Measurements from ENCODE around the gene DLL4. TPM values are rescaled to one million over a fixed set of nuclear protein-coding genes. Genes with fewer than 3 reads are reported as not detected.

Gene DLL4
- total RNA-seq, 3 donors from 2014 or later = 3.5 to 10.5 (median 5.0) TPM

GRCh38 chr15:40931300-40932142 is 2.4 kb downstream of the DLL4 start:
- Histone ChIP-seq H3K27ac (peak overlapping the region in 1 of 2 donors; percentile 52), H3K36me3 (no peaks in the 10 kb centered on the region), H3K4me3 (peak overlapping the region; percentile 46 to 60 (median 57)), H3K4me1 (peaks cover 10 to 27% of the 10 kb centered on the region in 2 donors), H3K9me3 (no peaks in the 10 kb centered on the region), H3K27me3 (peaks cover 6 to 55% of the 10 kb centered on the region in 2 donors)
- TF ChIP-seq POLR2A (IDR thresholded peaks at IDR 0.05) = no peak
- TF ChIP-seq POLR2AphosphoS5 (IDR thresholded peaks at IDR 0.05) = no peak
- intact Hi-C loops (cut with DNase I; ENCODE audit: low total_unique reads) = no loop called here
- no peak for DNase-seq (ENCODE audit: low spot score in 2 of 2)

DNA sequence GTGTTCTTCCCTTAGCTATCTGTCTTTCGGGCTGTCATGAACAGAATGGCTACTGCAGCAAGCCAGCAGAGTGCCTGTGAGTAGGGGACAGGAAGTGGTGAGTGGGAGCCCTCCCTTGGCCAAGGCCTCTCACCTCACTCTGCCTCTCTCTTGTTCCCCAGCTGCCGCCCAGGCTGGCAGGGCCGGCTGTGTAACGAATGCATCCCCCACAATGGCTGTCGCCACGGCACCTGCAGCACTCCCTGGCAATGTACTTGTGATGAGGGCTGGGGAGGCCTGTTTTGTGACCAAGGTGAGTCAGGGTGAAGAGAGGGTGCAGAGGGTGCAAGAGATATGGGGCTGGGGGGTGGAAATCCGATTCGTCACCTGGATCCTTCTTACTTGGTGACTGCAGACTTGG is 3.0 kb downstream of the DLL4 start:
- H3K4me3 ChIP-seq = peak overlapping the region in 2 of 3 donors; percentile 57 to 60
- TF ChIP-seq POLR2A (IDR thresholded peaks at IDR 0.05) (no peak), POLR2AphosphoS5 (IDR thresholded peaks at IDR 0.05) (no peak)
- TF ChIP-seq, protein P1, sequence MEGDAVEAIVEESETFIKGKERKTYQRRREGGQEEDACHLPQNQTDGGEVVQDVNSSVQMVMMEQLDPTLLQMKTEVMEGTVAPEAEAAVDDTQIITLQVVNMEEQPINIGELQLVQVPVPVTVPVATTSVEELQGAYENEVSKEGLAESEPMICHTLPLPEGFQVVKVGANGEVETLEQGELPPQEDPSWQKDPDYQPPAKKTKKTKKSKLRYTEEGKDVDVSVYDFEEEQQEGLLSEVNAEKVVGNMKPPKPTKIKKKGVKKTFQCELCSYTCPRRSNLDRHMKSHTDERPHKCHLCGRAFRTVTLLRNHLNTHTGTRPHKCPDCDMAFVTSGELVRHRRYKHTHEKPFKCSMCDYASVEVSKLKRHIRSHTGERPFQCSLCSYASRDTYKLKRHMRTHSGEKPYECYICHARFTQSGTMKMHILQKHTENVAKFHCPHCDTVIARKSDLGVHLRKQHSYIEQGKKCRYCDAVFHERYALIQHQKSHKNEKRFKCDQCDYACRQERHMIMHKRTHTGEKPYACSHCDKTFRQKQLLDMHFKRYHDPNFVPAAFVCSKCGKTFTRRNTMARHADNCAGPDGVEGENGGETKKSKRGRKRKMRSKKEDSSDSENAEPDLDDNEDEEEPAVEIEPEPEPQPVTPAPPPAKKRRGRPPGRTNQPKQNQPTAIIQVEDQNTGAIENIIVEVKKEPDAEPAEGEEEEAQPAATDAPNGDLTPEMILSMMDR (IDR thresholded peaks at IDR 0.05) = no peak
- peaks cover 6 to 49% of the 10 kb centered on the region in 2 donors for H3K27me3 ChIP-seq
- no peaks in the 10 kb centered on the region for H3K9me3 ChIP-seq
- H3K4me1 ChIP-seq = peaks cover 10 to 22% of the 10 kb centered on the region in 2 donors
- intact Hi-C loops (cut with DNase I; ENCODE audit: low total_unique reads) = no loop called here
- H3K36me3 ChIP-seq = no peaks in the 10 kb centered on the region
- H3K27ac ChIP-seq = peak overlapping the region in 1 of 2 donors; percentile 52
- DNase-seq (ENCODE audit: low spot score in 2 of 2) = no peak

GRCh38 chr15:40932649-40933516 is 3.7 kb downstream of the DLL4 start:
- DNase-seq (ENCODE audit: low spot score in 2 of 2) = no peak
- TF ChIP-seq, protein P1 (IDR thresholded peaks at IDR 0.05) = no peak
- TF ChIP-seq POLR2AphosphoS5 (IDR thresholded peaks at IDR 0.05) (no peak), POLR2A (IDR thresholded peaks at IDR 0.05) (no peak)
- peaks cover 5 to 42% of the 10 kb centered on the region in 2 donors for H3K27me3 ChIP-seq
- no peaks in the 10 kb centered on the region for H3K36me3 ChIP-seq
- no peaks in the 10 kb centered on the region for H3K9me3 ChIP-seq
- intact Hi-C loops (cut with DNase I; ENCODE audit: low total_unique reads) = no loop called here
- H3K27ac ChIP-seq = no peak overlapping the region
- peaks cover 10 to 22% of the 10 kb centered on the region in 2 donors for H3K4me1 ChIP-seq
- H3K4me3 ChIP-seq = peak overlapping the region in 1 of 3 donors; percentile 60

GRCh38 chr15:40933517-40933902 is 4.4 kb downstream of the DLL4 start:
- intact Hi-C loops (cut with DNase I; ENCODE audit: low total_unique reads) = no loop called here
- no peak for DNase-seq (ENCODE audit: low spot score in 2 of 2)
- Histone ChIP-seq H3K4me1 (peaks cover 6 to 19% of the 10 kb centered on the region in 2 donors), H3K9me3 (no peaks in the 10 kb centered on the region), H3K36me3 (no peaks in the 10 kb centered on the region), H3K4me3 (no peak overlapping the region), H3K27me3 (peaks cover 0 to 36% of the 10 kb centered on the region in 2 donors), H3K27ac (no peak overlapping the region)
- TF ChIP-seq POLR2AphosphoS5 (IDR thresholded peaks at IDR 0.05) (no peak), POLR2A (IDR thresholded peaks at IDR 0.05) (no peak)
- TF ChIP-seq, protein P1 (IDR thresholded peaks at IDR 0.05) = no peak

- intact Hi-C loops (cut with DNase I; ENCODE audit: low total_unique reads) = loop anchor here (1.0 kb wide), 1 partner anchor 28 kb away; no protein-coding TSS in a partner anchor
Observed at GRCh38 chr15:40934457-40934856, 5.3 kb downstream of the DLL4 start.

More at GRCh38 chr15:40934457-40934856, 5.3 kb downstream of the DLL4 start:
- Histone ChIP-seq H3K4me3 (no peak overlapping the region), H3K4me1 (peaks cover 0 to 10% of the 10 kb centered on the region in 2 donors), H3K36me3 (no peaks in the 10 kb centered on the region), H3K27me3 (peaks cover 0 to 33% of the 10 kb centered on the region in 2 donors), H3K27ac (no peak overlapping the region), H3K9me3 (no peaks in the 10 kb centered on the region)
- no peak for TF ChIP-seq POLR2AphosphoS5 (IDR thresholded peaks at IDR 0.05)
- TF ChIP-seq, protein P1 (IDR thresholded peaks at IDR 0.05) = no peak
- no peak for TF ChIP-seq POLR2A (IDR thresholded peaks at IDR 0.05)
- DNase-seq (ENCODE audit: low spot score in 2 of 2) = no peak

Data from breast epithelium (tissue), 4 donors.